ENCODE data around the gene C13orf42. TPM values are rescaled to one million over a fixed set of nuclear protein-coding genes. Genes with fewer than 3 reads are reported as not detected.

The C13orf42 gene
- total and polyA plus RNA-seq, 2 donors from 2014 or later, result 0.24 TPM; not detected in 1

GRCh38 chr13:51036418-51036817 is 74.7 kb downstream of the C13orf42 start:
- H3K27me3 ChIP-seq (ENCODE audit: control insufficient read depth, insufficient read depth, low read length), result no peaks in the 10 kb centered on the region
- H3K4me1 ChIP-seq (ENCODE audit: control insufficient read depth in 2 of 3, insufficient read depth in 2 of 3, low read depth in 1 of 3, low read length in 3 of 3), result no peaks in the 10 kb centered on the region
- H3K9me3 ChIP-seq (ENCODE audit: control insufficient read depth in 2 of 3, insufficient read depth in 1 of 3, low read length in 3 of 3), result no peaks in the 10 kb centered on the region
- TF ChIP-seq, protein P1, sequence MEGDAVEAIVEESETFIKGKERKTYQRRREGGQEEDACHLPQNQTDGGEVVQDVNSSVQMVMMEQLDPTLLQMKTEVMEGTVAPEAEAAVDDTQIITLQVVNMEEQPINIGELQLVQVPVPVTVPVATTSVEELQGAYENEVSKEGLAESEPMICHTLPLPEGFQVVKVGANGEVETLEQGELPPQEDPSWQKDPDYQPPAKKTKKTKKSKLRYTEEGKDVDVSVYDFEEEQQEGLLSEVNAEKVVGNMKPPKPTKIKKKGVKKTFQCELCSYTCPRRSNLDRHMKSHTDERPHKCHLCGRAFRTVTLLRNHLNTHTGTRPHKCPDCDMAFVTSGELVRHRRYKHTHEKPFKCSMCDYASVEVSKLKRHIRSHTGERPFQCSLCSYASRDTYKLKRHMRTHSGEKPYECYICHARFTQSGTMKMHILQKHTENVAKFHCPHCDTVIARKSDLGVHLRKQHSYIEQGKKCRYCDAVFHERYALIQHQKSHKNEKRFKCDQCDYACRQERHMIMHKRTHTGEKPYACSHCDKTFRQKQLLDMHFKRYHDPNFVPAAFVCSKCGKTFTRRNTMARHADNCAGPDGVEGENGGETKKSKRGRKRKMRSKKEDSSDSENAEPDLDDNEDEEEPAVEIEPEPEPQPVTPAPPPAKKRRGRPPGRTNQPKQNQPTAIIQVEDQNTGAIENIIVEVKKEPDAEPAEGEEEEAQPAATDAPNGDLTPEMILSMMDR (IDR thresholded peaks at IDR 0.05; ENCODE audit: borderline replicate concordance, extremely low read depth, insufficient read depth), result no peak
- H3K9ac ChIP-seq (ENCODE audit: low read length in 3 of 3), result no peak overlapping the region
- no peak overlapping the region for H3K4me3 ChIP-seq (ENCODE audit: low read length in 3 of 3)
- H3K27ac ChIP-seq (ENCODE audit: low read depth in 2 of 2, low read length in 2 of 2), result no peak overlapping the region
- intact Hi-C loops (cut with DNase I), result no loop called here
- no peak for DNase-seq
- FAIRE-seq, result no peak
- H3K36me3 ChIP-seq (ENCODE audit: control insufficient read depth in 2 of 3, insufficient read depth in 3 of 3, low read length in 3 of 3), result no peaks in the 10 kb centered on the region

- DNase-seq (no peak), FAIRE-seq (no peak)
- Histone ChIP-seq H3K27ac (ENCODE audit: low read depth in 2 of 2, low read length in 2 of 2) (no peak overlapping the region), H3K36me3 (ENCODE audit: control insufficient read depth in 2 of 3, insufficient read depth in 3 of 3, low read length in 3 of 3) (no peaks in the 10 kb centered on the region), H3K9ac (ENCODE audit: low read length in 3 of 3) (no peak overlapping the region), H3K4me3 (ENCODE audit: low read length in 3 of 3) (no peak overlapping the region), H3K4me1 (ENCODE audit: control insufficient read depth in 2 of 3, insufficient read depth in 2 of 3, low read depth in 1 of 3, low read length in 3 of 3) (no peaks in the 10 kb centered on the region), H3K27me3 (ENCODE audit: control insufficient read depth, insufficient read depth, low read length) (no peaks in the 10 kb centered on the region), H3K9me3 (ENCODE audit: control insufficient read depth in 2 of 3, insufficient read depth in 1 of 3, low read length in 3 of 3) (no peaks in the 10 kb centered on the region)
- TF ChIP-seq, protein P1 (IDR thresholded peaks at IDR 0.05; ENCODE audit: borderline replicate concordance, extremely low read depth, insufficient read depth), result no peak
- intact Hi-C loops (cut with DNase I), result no loop called here
Measured at GRCh38 chr13:51035978-51036377, 75.1 kb downstream of the C13orf42 start.

- no peaks in the 10 kb centered on the region for H3K27me3 ChIP-seq (ENCODE audit: control insufficient read depth, insufficient read depth, low read length)
- DNase-seq, result no peak
- H3K36me3 ChIP-seq (ENCODE audit: control insufficient read depth in 2 of 3, insufficient read depth in 3 of 3, low read length in 3 of 3), result no peaks in the 10 kb centered on the region
- intact Hi-C loops (cut with DNase I), result no loop called here
- no peak overlapping the region for H3K9ac ChIP-seq (ENCODE audit: low read length in 3 of 3)
- TF ChIP-seq, protein P1 (IDR thresholded peaks at IDR 0.05; ENCODE audit: borderline replicate concordance, extremely low read depth, insufficient read depth), result no peak
- no peak overlapping the region for H3K27ac ChIP-seq (ENCODE audit: low read depth in 2 of 2, low read length in 2 of 2)
- no peaks in the 10 kb centered on the region for H3K9me3 ChIP-seq (ENCODE audit: control insufficient read depth in 2 of 3, insufficient read depth in 1 of 3, low read length in 3 of 3)
- FAIRE-seq, result no peak
- H3K4me1 ChIP-seq (ENCODE audit: control insufficient read depth in 2 of 3, insufficient read depth in 2 of 3, low read depth in 1 of 3, low read length in 3 of 3), result no peaks in the 10 kb centered on the region
- H3K4me3 ChIP-seq (ENCODE audit: low read length in 3 of 3), result no peak overlapping the region
Measured at GRCh38 chr13:51035469-51035868, 75.6 kb downstream of the C13orf42 start.

- H3K9ac ChIP-seq (ENCODE audit: low read length in 3 of 3), result no peak overlapping the region
- no peaks in the 10 kb centered on the region for H3K36me3 ChIP-seq (ENCODE audit: control insufficient read depth in 2 of 3, insufficient read depth in 3 of 3, low read length in 3 of 3)
- no peak overlapping the region for H3K4me3 ChIP-seq (ENCODE audit: low read length in 3 of 3)
- intact Hi-C loops (cut with DNase I), result no loop called here
- no peaks in the 10 kb centered on the region for H3K27me3 ChIP-seq (ENCODE audit: control insufficient read depth, insufficient read depth, low read length)
- H3K4me1 ChIP-seq (ENCODE audit: control insufficient read depth in 2 of 3, insufficient read depth in 2 of 3, low read depth in 1 of 3, low read length in 3 of 3), result no peaks in the 10 kb centered on the region
- TF ChIP-seq, protein P1 (IDR thresholded peaks at IDR 0.05; ENCODE audit: borderline replicate concordance, extremely low read depth, insufficient read depth), result no peak
- no peak for FAIRE-seq
- H3K27ac ChIP-seq (ENCODE audit: low read depth in 2 of 2, low read length in 2 of 2), result no peak overlapping the region
- DNase-seq, result no peak
- no peaks in the 10 kb centered on the region for H3K9me3 ChIP-seq (ENCODE audit: control insufficient read depth in 2 of 3, insufficient read depth in 1 of 3, low read length in 3 of 3)
Measured at GRCh38 chr13:51034906-51035305, 76.2 kb downstream of the C13orf42 start.

Data from kidney (tissue), 14 donors.